ENCODE data around the gene HBA1. TPM values are rescaled to one million over a fixed set of nuclear protein-coding genes. Genes with fewer than 3 reads are reported as not detected.

HBA1 gene
- total RNA-seq, 4 donors from 2014 or later: 56.8 to 998 (median 122) TPM

GRCh38 chr16:142405-142967 is 34.0 kb upstream of the HBA1 start:
- DNase-seq (ENCODE audit: low spot score) (no peak), ATAC-seq (ENCODE audit: low FRiP score) (no peak)
- TF ChIP-seq CTCF (IDR thresholded peaks at IDR 0.05): no peak

GRCh38 chr16:143047-143446 is 33.4 kb upstream of the HBA1 start:
- no peak for TF ChIP-seq CTCF (IDR thresholded peaks at IDR 0.05)
- ATAC-seq (ENCODE audit: low FRiP score) (no peak), DNase-seq (ENCODE audit: low spot score) (no peak)

- TF ChIP-seq CTCF (IDR thresholded peaks at IDR 0.05): no peak
- DNase-seq (ENCODE audit: low spot score): no peak
- no peak for ATAC-seq (ENCODE audit: low FRiP score)
Measured at GRCh38 chr16:143456-143855, 33.0 kb upstream of the HBA1 start.

GRCh38 chr16:144797-145252 is 31.7 kb upstream of the HBA1 start:
- no peak for TF ChIP-seq CTCF (IDR thresholded peaks at IDR 0.05)
- no peak for DNase-seq (ENCODE audit: low spot score)
- no peak for ATAC-seq (ENCODE audit: low FRiP score)

- no peak for ATAC-seq (ENCODE audit: low FRiP score)
- no peak for DNase-seq (ENCODE audit: low spot score)
- TF ChIP-seq CTCF (IDR thresholded peaks at IDR 0.05): no peak
Measured at GRCh38 chr16:146646-147045, 29.8 kb upstream of the HBA1 start.

GRCh38 chr16:149024-149660 is 27.3 kb upstream of the HBA1 start:
- TF ChIP-seq CTCF (IDR thresholded peaks at IDR 0.05): no peak
- no peak for ATAC-seq (ENCODE audit: low FRiP score)
- DNase-seq (ENCODE audit: low spot score): no peak
